Measurements from ENCODE around the gene GALNT18. TPM values are rescaled to one million over a fixed set of nuclear protein-coding genes. Genes with fewer than 3 reads are reported as not detected.

The GALNT18 gene
- total RNA-seq, 2 donors from 2014 or later = 5.3 to 7.3 TPM

DNA sequence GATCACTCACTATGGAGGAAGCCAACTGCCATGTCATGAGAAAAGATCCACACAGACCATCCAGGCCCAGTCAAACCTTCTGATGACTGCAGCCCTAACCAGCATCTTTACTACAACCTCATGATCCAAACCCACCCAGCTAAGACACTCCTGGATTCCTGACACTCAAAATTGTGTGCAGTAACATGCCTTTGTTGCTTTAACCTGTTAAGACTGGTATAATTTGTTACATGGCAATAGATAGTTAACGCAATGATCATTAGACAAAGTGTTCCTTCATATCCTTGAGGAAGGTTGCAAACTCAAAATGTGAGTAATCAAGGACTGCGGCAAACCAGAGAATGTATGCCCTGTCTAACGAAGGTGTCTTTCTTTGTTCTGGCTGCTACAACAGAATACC, 221.7 kb downstream of the GALNT18 start:
- Histone ChIP-seq H3K27me3 (no peaks in the 10 kb centered on the region), H3K4me1 (peaks cover 18% of the 10 kb centered on the region), H3K4me3 (no peak overlapping the region), H3K36me3 (replicated peaks in 1 of 2; ENCODE audit: insufficient read depth in 1 of 2, low read depth in 2 of 2) (no peaks in the 10 kb centered on the region), H3K9me3 (no peaks in the 10 kb centered on the region), H3K27ac (no peak overlapping the region)
- TF ChIP-seq, protein P1, sequence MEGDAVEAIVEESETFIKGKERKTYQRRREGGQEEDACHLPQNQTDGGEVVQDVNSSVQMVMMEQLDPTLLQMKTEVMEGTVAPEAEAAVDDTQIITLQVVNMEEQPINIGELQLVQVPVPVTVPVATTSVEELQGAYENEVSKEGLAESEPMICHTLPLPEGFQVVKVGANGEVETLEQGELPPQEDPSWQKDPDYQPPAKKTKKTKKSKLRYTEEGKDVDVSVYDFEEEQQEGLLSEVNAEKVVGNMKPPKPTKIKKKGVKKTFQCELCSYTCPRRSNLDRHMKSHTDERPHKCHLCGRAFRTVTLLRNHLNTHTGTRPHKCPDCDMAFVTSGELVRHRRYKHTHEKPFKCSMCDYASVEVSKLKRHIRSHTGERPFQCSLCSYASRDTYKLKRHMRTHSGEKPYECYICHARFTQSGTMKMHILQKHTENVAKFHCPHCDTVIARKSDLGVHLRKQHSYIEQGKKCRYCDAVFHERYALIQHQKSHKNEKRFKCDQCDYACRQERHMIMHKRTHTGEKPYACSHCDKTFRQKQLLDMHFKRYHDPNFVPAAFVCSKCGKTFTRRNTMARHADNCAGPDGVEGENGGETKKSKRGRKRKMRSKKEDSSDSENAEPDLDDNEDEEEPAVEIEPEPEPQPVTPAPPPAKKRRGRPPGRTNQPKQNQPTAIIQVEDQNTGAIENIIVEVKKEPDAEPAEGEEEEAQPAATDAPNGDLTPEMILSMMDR (IDR thresholded peaks at IDR 0.05) = no peak
- no peak for TF ChIP-seq POLR2A (IDR thresholded peaks at IDR 0.05)
- no peak for DNase-seq
- ATAC-seq = no peak
- intact Hi-C loops (cut with DNase I) = no loop called here
- 93 to 95% methylated on average over 3 of the region's 3 CpGs for WGBS, 2 donors

DNA sequence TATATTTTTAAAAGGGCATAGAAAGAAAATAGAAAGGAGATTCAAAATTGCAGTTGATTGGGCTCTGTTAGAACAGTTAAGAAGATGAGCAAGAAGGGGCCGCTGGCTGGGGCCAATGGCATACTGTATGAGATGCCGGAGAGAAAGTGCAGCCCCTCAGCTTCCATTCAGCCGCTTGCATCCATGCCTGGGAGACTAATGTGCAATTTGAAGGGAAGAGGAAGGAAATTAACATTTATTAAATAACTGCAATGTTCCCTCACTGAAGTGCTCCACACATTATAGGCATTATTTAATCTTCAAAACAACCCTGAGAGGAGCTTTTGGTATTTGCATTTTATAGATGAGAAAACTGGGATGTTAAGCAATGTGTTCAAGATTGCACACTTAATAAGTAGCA, 224.0 kb downstream of the GALNT18 start:
- intact Hi-C loops (cut with DNase I) = no loop called here
- H3K27ac ChIP-seq = no peak overlapping the region
- DNase-seq = no peak
- TF ChIP-seq POLR2A (IDR thresholded peaks at IDR 0.05) = no peak
- TF ChIP-seq, protein P1 (IDR thresholded peaks at IDR 0.05) = no peak
- ATAC-seq = no peak
- WGBS, 2 donors = 92 to 98% methylated on average over 3 of the region's 3 CpGs
- H3K36me3 ChIP-seq (replicated peaks in 1 of 2; ENCODE audit: insufficient read depth in 1 of 2, low read depth in 2 of 2) = no peaks in the 10 kb centered on the region
- peaks cover 15% of the 10 kb centered on the region for H3K4me1 ChIP-seq
- no peaks in the 10 kb centered on the region for H3K27me3 ChIP-seq
- no peak overlapping the region for H3K4me3 ChIP-seq
- H3K9me3 ChIP-seq = no peaks in the 10 kb centered on the region

DNA sequence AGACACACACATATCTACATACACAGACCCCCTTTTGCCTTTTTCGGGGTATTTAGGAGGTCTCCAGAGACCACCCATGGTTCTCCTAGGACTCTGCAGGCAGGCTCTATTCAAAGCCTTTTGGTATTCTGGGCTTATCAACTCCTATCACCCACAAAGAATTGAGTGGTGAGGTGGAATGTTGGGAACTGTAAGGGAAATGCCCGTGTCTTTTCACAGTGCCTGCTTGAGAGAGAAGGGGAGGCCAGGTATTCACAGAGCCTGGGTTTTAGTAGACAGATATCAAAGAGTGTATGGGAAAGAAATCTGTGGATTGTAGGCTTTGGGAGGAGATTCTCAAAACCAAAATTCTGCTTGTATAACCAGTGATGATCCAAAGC, 224.8 kb downstream of the GALNT18 start:
- WGBS, 2 donors = 53 to 63% methylated on average over 2 of the region's 2 CpGs
- TF ChIP-seq, protein P1 (IDR thresholded peaks at IDR 0.05) = no peak
- TF ChIP-seq POLR2A (IDR thresholded peaks at IDR 0.05) = no peak
- no peak overlapping the region for H3K4me3 ChIP-seq
- no peak overlapping the region for H3K27ac ChIP-seq
- H3K27me3 ChIP-seq = no peaks in the 10 kb centered on the region
- intact Hi-C loops (cut with DNase I) = no loop called here
- H3K36me3 ChIP-seq (replicated peaks in 1 of 2; ENCODE audit: insufficient read depth in 1 of 2, low read depth in 2 of 2) = no peaks in the 10 kb centered on the region
- H3K9me3 ChIP-seq = no peaks in the 10 kb centered on the region
- ATAC-seq (no peak), DNase-seq (no peak)
- peaks cover 8% of the 10 kb centered on the region for H3K4me1 ChIP-seq

DNA sequence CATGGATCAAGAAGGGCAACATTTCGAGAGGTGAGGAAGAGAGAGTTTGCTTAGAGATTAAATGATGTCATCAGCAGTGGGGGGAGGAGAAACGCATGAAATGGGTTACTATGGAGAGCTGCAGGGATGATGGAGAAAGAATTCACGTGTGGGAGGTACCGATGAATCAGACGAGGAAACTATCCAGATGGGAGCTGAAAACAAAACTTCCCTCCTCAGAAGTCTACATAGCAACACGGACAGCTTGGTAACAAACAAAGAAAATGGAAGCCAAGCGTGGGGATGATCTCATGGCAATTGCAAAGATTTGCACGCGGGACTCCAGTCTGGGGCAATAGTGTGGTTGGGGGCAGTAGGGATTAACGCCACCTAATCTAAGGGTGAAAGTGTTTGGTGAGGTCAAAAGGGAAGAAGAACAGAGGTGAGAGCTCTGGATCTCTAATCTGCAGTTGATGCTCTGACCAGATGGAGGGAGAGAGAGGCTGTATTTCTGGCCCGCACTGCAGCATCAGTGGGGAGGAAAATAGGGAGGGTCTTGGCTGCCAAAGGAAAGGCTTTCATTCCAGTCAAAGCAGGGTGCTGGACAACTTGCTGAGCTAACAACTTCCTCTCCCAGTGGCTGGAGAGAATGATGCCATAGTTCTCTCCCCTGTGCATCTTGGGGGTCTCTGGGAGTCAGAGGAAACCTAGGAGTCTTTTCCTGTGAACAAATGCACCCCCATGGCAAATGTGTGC, 225.3 kb downstream of the GALNT18 start:
- peaks cover 4% of the 10 kb centered on the region for H3K4me1 ChIP-seq
- no peaks in the 10 kb centered on the region for H3K27me3 ChIP-seq
- intact Hi-C loops (cut with DNase I) = no loop called here
- ATAC-seq (peak; percentile 42), DNase-seq (peak in 1 of 4 donors; percentile 29)
- no peak overlapping the region for H3K4me3 ChIP-seq
- H3K27ac ChIP-seq = no peak overlapping the region
- TF ChIP-seq, protein P1 (IDR thresholded peaks at IDR 0.05) = no peak
- no peak for TF ChIP-seq POLR2A (IDR thresholded peaks at IDR 0.05)
- no peaks in the 10 kb centered on the region for H3K9me3 ChIP-seq
- no peaks in the 10 kb centered on the region for H3K36me3 ChIP-seq (replicated peaks in 1 of 2; ENCODE audit: insufficient read depth in 1 of 2, low read depth in 2 of 2)
- WGBS, 2 donors = 67 to 74% methylated on average over 11 of the region's 11 CpGs

DNA sequence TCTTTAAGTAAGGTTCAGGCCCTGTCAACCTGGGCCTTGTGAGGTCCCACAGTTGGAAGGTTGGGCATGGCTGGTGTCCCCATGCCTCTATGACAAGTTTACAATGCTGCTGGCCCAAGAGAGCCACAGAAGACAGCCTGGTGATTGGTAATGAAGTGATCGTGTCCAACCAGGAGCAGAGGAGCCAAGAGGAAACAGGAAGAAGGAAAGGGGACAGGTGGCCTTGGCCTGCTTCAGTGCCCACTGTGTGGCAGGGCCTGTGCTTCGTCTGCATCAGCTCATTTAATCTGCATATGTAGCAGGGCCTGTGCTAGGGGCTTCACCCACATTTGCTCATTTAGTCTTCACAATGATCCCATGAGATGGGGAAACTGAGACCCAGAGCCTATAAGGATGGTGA, 226.7 kb downstream of the GALNT18 start:
- Histone ChIP-seq H3K9me3 (no peaks in the 10 kb centered on the region), H3K27ac (no peak overlapping the region), H3K4me3 (no peak overlapping the region), H3K27me3 (no peaks in the 10 kb centered on the region), H3K36me3 (replicated peaks in 1 of 2; ENCODE audit: insufficient read depth in 1 of 2, low read depth in 2 of 2) (no peaks in the 10 kb centered on the region), H3K4me1 (no peaks in the 10 kb centered on the region)
- TF ChIP-seq POLR2A (IDR thresholded peaks at IDR 0.05) = no peak
- TF ChIP-seq, protein P1 (IDR thresholded peaks at IDR 0.05) = no peak
- DNase-seq = no peak
- intact Hi-C loops (cut with DNase I) = no loop called here
- no peak for ATAC-seq
- WGBS, 2 donors = 76 to 81% methylated on average over 2 of the region's 2 CpGs

Measured in body of pancreas (tissue), 4 donors.